ENCODE measurements around the gene GCLC. TPM values are rescaled to one million over a fixed set of nuclear protein-coding genes. Genes with fewer than 3 reads are reported as not detected.

The GCLC gene
- total and polyA plus RNA-seq, 9 of the 15 experiments (the other 6 are each of a cell fraction or from before 2014, with no cell fraction given): 3.9 to 20.0 (median 9.4) TPM

DNA sequence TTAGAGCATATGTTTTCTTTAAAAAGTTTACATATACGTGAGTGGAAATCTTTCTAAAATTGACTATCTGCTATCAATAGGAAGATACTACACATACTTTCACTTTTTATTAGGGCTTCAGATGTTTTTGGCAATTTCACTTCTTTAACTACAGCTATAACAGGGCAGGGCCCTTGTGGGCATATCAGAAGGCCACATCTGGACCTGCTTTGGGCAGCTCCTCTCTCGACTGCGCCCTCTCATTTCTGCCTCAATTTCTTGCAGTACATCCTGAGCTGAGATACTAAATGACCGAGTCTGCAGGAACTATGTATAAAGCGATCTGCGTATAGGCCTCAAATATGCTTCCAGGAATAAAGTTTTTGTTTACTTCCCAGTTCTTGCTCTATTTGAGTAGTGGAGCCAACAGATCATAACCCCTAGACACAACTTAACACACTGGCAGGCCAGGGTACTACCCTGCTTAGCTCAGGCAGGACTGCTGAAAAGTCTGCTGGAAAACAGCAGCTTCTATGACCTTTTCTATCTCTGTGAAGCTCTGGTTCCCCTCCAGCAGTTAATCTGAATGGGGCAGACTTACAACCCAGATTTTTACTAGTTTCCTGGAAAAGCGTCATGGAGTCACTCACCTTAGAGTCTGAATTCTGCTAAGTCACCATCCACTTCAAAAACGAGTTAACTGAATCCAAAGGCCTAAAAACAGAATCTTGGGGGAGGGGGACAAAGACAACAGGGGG, 12.7 kb downstream of the GCLC start (continued):
- TF ChIP-seq NCOR1 (IDR thresholded peaks at IDR 0.05) (peak; percentile 59; the same call in 1 of the 2 replicates), CEBPG (CRISPR knock-in tag; IDR thresholded peaks at IDR 0.05) (no peak), CEBPG (tag; conservative IDR thresholded peaks at IDR 0.05 in 1 of 2, IDR thresholded peaks at IDR 0.05 in 1 of 2) (no peak), ASH1L (IDR thresholded peaks at IDR 0.05; ENCODE audit: borderline replicate concordance, low read depth, partially characterized antibody) (no peak), ZNF77 (CRISPR knock-in tag; IDR thresholded peaks at IDR 0.05) (no peak), ZNF41 (CRISPR knock-in tag; conservative IDR thresholded peaks at IDR 0.05) (no peak), RBM34 (IDR thresholded peaks at IDR 0.05; ENCODE audit: borderline replicate concordance, insufficient read depth, low read length) (no peak), SMARCA4 (IDR thresholded peaks at IDR 0.05) (peak; percentile 56), NBN (IDR thresholded peaks at IDR 0.05; ENCODE audit: low read depth) (no peak)
- TF ChIP-seq, protein P1, sequence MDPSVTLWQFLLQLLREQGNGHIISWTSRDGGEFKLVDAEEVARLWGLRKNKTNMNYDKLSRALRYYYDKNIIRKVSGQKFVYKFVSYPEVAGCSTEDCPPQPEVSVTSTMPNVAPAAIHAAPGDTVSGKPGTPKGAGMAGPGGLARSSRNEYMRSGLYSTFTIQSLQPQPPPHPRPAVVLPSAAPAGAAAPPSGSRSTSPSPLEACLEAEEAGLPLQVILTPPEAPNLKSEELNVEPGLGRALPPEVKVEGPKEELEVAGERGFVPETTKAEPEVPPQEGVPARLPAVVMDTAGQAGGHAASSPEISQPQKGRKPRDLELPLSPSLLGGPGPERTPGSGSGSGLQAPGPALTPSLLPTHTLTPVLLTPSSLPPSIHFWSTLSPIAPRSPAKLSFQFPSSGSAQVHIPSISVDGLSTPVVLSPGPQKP (CRISPR knock-in tag; IDR thresholded peaks at IDR 0.05): no peak
- TF ChIP-seq, protein P2, sequence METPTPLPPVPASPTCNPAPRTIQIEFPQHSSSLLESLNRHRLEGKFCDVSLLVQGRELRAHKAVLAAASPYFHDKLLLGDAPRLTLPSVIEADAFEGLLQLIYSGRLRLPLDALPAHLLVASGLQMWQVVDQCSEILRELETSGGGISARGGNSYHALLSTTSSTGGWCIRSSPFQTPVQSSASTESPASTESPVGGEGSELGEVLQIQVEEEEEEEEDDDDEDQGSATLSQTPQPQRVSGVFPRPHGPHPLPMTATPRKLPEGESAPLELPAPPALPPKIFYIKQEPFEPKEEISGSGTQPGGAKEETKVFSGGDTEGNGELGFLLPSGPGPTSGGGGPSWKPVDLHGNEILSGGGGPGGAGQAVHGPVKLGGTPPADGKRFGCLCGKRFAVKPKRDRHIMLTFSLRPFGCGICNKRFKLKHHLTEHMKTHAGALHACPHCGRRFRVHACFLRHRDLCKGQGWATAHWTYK (CRISPR knock-in tag; IDR thresholded peaks at IDR 0.05): no peak

Data from K562 (cell line).